H9 (cell line): Measurements from ENCODE around the gene ATP8A2. TPM values are rescaled to one million over a fixed set of nuclear protein-coding genes. Genes with fewer than 3 reads are reported as not detected.

Experiments used
- DNase-seq: peaks from one replicate; pipeline ENCODE4 v3.0.0-alpha.2; 2017
- H2AFZ ChIP-seq: one replicate; pipeline ENCODE4 v1.6.1; 2013; ENCODE audit warnings: mild to moderate bottlenecking, low read length, control low read depth, moderate library complexity
- H2AK5ac ChIP-seq: 2 replicates; pipeline ENCODE4 v1.6.1; 2013; ENCODE audit warnings: low read length, control low read depth, mixed read lengths; ENCODE audit not compliant: insufficient read length
- H2BK120ac ChIP-seq: one replicate; pipeline ENCODE4 v1.6.1; 2013; ENCODE audit warnings: low read depth, mild to moderate bottlenecking, low read length, control low read depth, inconsistent platforms; ENCODE audit not compliant: poor library complexity, severe bottlenecking
- H2BK12ac ChIP-seq: 2 replicates; pipeline ENCODE4 v1.6.1; 2013; ENCODE audit warnings: low read length, control low read depth, mixed read lengths, low read depth; ENCODE audit not compliant: insufficient read length
- H2BK15ac ChIP-seq: 2 replicates; pipeline ENCODE4 v1.6.1; 2013; ENCODE audit warnings: low read depth, low read length, control low read depth
- H2BK20ac ChIP-seq: one replicate; pipeline ENCODE4 v1.6.1; 2013; ENCODE audit warnings: low read depth, mild to moderate bottlenecking, low read length, control low read depth, inconsistent platforms; ENCODE audit not compliant: poor library complexity, severe bottlenecking
- H2BK5ac ChIP-seq: 2 replicates; pipeline ENCODE4 v1.6.1; 2013; ENCODE audit warnings: low read length, control low read depth, mixed read lengths; ENCODE audit not compliant: insufficient read length
- H3K14ac ChIP-seq: 2 replicates; pipeline ENCODE4 v1.6.1; 2013; ENCODE audit warnings: low read length, control low read depth; ENCODE audit not compliant: insufficient read depth
- H3K18ac ChIP-seq: 2 replicates; pipeline ENCODE4 v1.6.1; 2013; ENCODE audit warnings: low read depth, mild to moderate bottlenecking, mixed read lengths, low read length, control low read depth; ENCODE audit not compliant: insufficient read length
- H3K23ac ChIP-seq: 2 replicates; pipeline ENCODE4 v1.6.1; 2013; ENCODE audit warnings: low read length, control low read depth, mixed read lengths, low read depth; ENCODE audit not compliant: insufficient read length
- H3K23me2 ChIP-seq: 2 replicates; pipeline ENCODE4 v1.6.1; 2013; ENCODE audit warnings: low read depth, mild to moderate bottlenecking, mixed read lengths, low read length, control low read depth; ENCODE audit not compliant: insufficient read length, poor library complexity, severe bottlenecking
- H3K27ac ChIP-seq: 2 replicates; pipeline ENCODE4 v1.5.1; 2013; ENCODE audit warnings: low read length, control low read depth, mixed read lengths, low read depth; ENCODE audit not compliant: insufficient read length
- H3K27me3 ChIP-seq: 2 replicates; pipeline ENCODE4 v1.6.1; 2013; ENCODE audit warnings: low read length, control low read depth, inconsistent platforms; ENCODE audit not compliant: insufficient read depth
- H3K4ac ChIP-seq: 2 replicates; pipeline ENCODE4 v1.6.1; 2013; ENCODE audit warnings: low read depth, mild to moderate bottlenecking, control low read depth, inconsistent platforms, low read length, moderate library complexity
- H3K4me1 ChIP-seq: 2 replicates; pipeline ENCODE4 v1.6.1; 2013; ENCODE audit warnings: low read length, control low read depth, inconsistent platforms; ENCODE audit not compliant: insufficient read depth
- H3K4me2 ChIP-seq: 2 replicates; pipeline ENCODE4 v1.6.1; 2013; ENCODE audit warnings: low read length, control low read depth, mixed read lengths; ENCODE audit not compliant: insufficient read length, insufficient read depth
- H3K56ac ChIP-seq: 2 replicates; pipeline ENCODE4 v1.6.1; 2013; ENCODE audit warnings: low read depth, mild to moderate bottlenecking, mixed read lengths, low read length, control low read depth; ENCODE audit not compliant: insufficient read length
- H3K79me1 ChIP-seq: 2 replicates; pipeline ENCODE4 v1.6.1; 2013; ENCODE audit warnings: low read depth, mild to moderate bottlenecking, moderate library complexity, low read length, control low read depth, inconsistent platforms; ENCODE audit not compliant: insufficient read depth, poor library complexity, severe bottlenecking
- H3K79me2 ChIP-seq: 2 replicates; pipeline ENCODE4 v1.6.1; 2013; ENCODE audit warnings: low read length, control low read depth, inconsistent platforms; ENCODE audit not compliant: insufficient read depth
- H3K9ac ChIP-seq: 2 replicates; pipeline ENCODE4 v1.6.1; 2013; ENCODE audit warnings: low read length, control low read depth, mixed read lengths; ENCODE audit not compliant: insufficient read length; ENCODE audit errors: extremely low read depth
- H3K9me3 ChIP-seq: one replicate; pipeline ENCODE4 v1.6.1; 2013; ENCODE audit warnings: low read depth, low read length, inconsistent platforms; ENCODE audit not compliant: control insufficient read depth
- H3T11ph ChIP-seq: one replicate; pipeline ENCODE4 v1.6.1; 2013; ENCODE audit warnings: mild to moderate bottlenecking, low read length, control low read depth, inconsistent platforms
- H4K20me1 ChIP-seq: one replicate; pipeline ENCODE4 v1.6.1; 2013; ENCODE audit not compliant: control insufficient read depth, insufficient read length, insufficient read depth
- H4K5ac ChIP-seq: 2 replicates; pipeline ENCODE4 v1.6.1; 2013; ENCODE audit warnings: low read depth, mild to moderate bottlenecking, mixed read lengths, low read length, control low read depth; ENCODE audit not compliant: insufficient read length
- H4K8ac ChIP-seq: replicated peaks from 2 replicates; pipeline ENCODE4 v1.6.1; 2013; ENCODE audit warnings: low read length, control low read depth, mixed read lengths, low read depth; ENCODE audit not compliant: insufficient read length
- H4K91ac ChIP-seq: 2 replicates; pipeline ENCODE4 v1.6.1; 2013; ENCODE audit warnings: low read depth, mild to moderate bottlenecking, moderate library complexity, mixed read lengths, low read length, control low read depth; ENCODE audit not compliant: insufficient read length
- H3K27ac Mint-ChIP-seq, 3 experiments: 2 replicates in 2 of 3; 3 replicates in 1 of 3; pipeline ENCODE4 v1.8.0; 2020 to 2021; ENCODE audit warnings: mixed read lengths in 3 of 3, mild to moderate bottlenecking in 1 of 3, moderate library complexity in 1 of 3
- H3K27me3 Mint-ChIP-seq: 2 replicates; pipeline ENCODE4 v1.8.0; 2021; ENCODE audit warnings: low read depth, mild to moderate bottlenecking, moderate library complexity, mixed read lengths
- H3K36me3 Mint-ChIP-seq, 3 experiments: 2 replicates in 2 of 3; 3 replicates in 1 of 3; pipeline ENCODE4 v1.8.0; 2020 to 2021; ENCODE audit warnings: low read depth in 3 of 3, mixed read lengths in 3 of 3; ENCODE audit not compliant: insufficient read depth in 1 of 3
- H3K4me1 Mint-ChIP-seq, 2 experiments: 2 replicates each; pipeline ENCODE4 v1.8.0; 2020; ENCODE audit warnings: mixed read lengths in 2 of 2
- H3K4me3 Mint-ChIP-seq, 2 experiments: 2 replicates in 1 of 2; 3 replicates in 1 of 2; pipeline ENCODE4 v1.8.0; 2020 to 2021; ENCODE audit warnings: mild to moderate bottlenecking in 2 of 2, mixed read lengths in 2 of 2, moderate library complexity in 1 of 2
- H3K9me3 Mint-ChIP-seq, 2 experiments: 2 replicates in 1 of 2; 3 replicates in 1 of 2; pipeline ENCODE4 v1.8.0; 2020; ENCODE audit warnings: mild to moderate bottlenecking in 2 of 2, mixed read lengths in 2 of 2, moderate library complexity in 1 of 2
- CTCF ChIP-seq: fragments of 200-600 bp; sonication (generic); conservative IDR thresholded peaks from 3 replicates; pipeline ENCODE4 v1.8.0; 2021; ENCODE audit warnings: antibody characterized with exemption, mild to moderate bottlenecking
- WGBS: extraction: QIAGEN DNeasy Blood & Tissue Kit; methylation state at CpG from one replicate; pipeline ENCODE4 v1.1.7; 2013; ENCODE audit warnings: missing lambda C conversion rate, low lambda C conversion rate, mixed read lengths; ENCODE audit not compliant: insufficient read length; ENCODE audit errors: extremely low coverage; 5-methylcytosine and 5-hydroxymethylcytosine counted together
- total RNA-seq: library from RNA; stranded (reverse); gene quantifications from 2 replicates; pipeline ENCODE4 v1.2.1, GENCODE V29; 2021

The ATP8A2 gene
- total RNA-seq, 1 experiment from 2014 or later, result 18.2 TPM

DNA sequence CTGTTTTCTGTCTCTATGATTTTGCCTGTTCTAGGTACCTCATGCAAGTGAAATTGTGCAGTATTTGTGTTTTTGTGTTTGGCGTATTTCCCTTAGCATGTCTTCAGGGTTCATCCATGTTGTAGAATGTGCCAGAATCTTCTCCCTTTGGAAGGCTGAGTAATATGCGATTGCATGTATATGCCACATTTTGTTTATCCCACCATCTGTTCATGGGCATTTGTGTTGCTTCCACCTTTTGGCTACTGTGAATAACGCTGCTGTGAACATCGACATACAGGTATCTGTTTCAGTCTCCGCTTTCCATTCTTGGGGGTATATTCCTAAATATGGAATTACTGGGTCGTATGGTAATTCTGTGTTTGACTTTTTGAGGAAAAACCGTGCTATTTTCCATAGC, 190.0 kb downstream of the ATP8A2 start:
- Histone ChIP-seq H2AK5ac (no peak overlapping the region), H2BK120ac (no peak overlapping the region), H2BK5ac (no peak overlapping the region), H2AFZ (no peak overlapping the region), H2BK20ac (no peak overlapping the region), H4K91ac (no peak overlapping the region), H3K4me2 (no peak overlapping the region), H3K23ac (no peak overlapping the region), H4K20me1 (no peaks in the 10 kb centered on the region), H3K4ac (no peak overlapping the region), H3K27ac (no peak overlapping the region), H3K56ac (no peak overlapping the region), H3K23me2 (no peaks in the 10 kb centered on the region), H3T11ph (no peak overlapping the region), H3K14ac (no peak overlapping the region), H4K8ac (no peak overlapping the region), H3K4me1 (no peaks in the 10 kb centered on the region), H3K18ac (no peak overlapping the region), H3K9me3 (no peaks in the 10 kb centered on the region), H3K9ac (no peak overlapping the region), H4K5ac (no peak overlapping the region), H2BK12ac (no peak overlapping the region), H3K79me2 (no peaks in the 10 kb centered on the region), H2BK15ac (no peak overlapping the region), H3K79me1 (no peaks in the 10 kb centered on the region), H3K27me3 (no peaks in the 10 kb centered on the region)
- no CpG with 5 or more reads among the region's 7 CpGs for WGBS
- DNase-seq, result no peak
- no peak for TF ChIP-seq CTCF
- Mint-ChIP-seq H3K27ac (no peak overlapping the region), H3K9me3 (no peaks in the 10 kb centered on the region), H3K27me3 (no peaks in the 10 kb centered on the region), H3K4me3 (no peak overlapping the region), H3K36me3 (peaks cover 3 to 37% (median 10%) of the 10 kb centered on the region in 3 experiments; a peak in 4 of 7 replicates), H3K4me1 (no peaks in the 10 kb centered on the region; a peak in 1 of 4 replicates)
